Measurements from ENCODE around the gene OR2L2. TPM values are rescaled to one million over a fixed set of nuclear protein-coding genes. Genes with fewer than 3 reads are reported as not detected.
A peak's percentile ranks its signal among the peaks of the same experiment; 100 is the strongest.
"Not testable (repeated sequence)": the region's sequence is repeated elsewhere in the genome, so short reads cannot be mapped to it uniquely, and the experiment has no call there.

Gene OR2L2
- total and polyA plus RNA-seq, 9 of the 15 experiments (the other 6 are each of a cell fraction or from before 2014, with no cell fraction given), result 0.04 to 0.07 (median 0.05) TPM; not detected in 6

- no peak for TF ChIP-seq ZBTB11 (CRISPR knock-in tag; IDR thresholded peaks at IDR 0.05)
- no peak for TF ChIP-seq HMG20B (CRISPR knock-in tag; IDR thresholded peaks at IDR 0.05)
- no peak for TF ChIP-seq MIER1 (IDR thresholded peaks at IDR 0.05; ENCODE audit: low read depth)
- no peak for TF ChIP-seq MTA2 (IDR thresholded peaks at IDR 0.05; ENCODE audit: low read depth)
- TF ChIP-seq MAFF (IDR thresholded peaks at IDR 0.05; ENCODE audit: low read length), result peak; percentile 99
- TF ChIP-seq ZNF316 (IDR thresholded peaks at IDR 0.05), result peak; percentile 98
- no peak for TF ChIP-seq CREB3L1 (IDR thresholded peaks at IDR 0.05; ENCODE audit: borderline replicate concordance, low read depth)
- no peak for TF ChIP-seq E2F4 (CRISPR knock-in tag; IDR thresholded peaks at IDR 0.05; ENCODE audit: low read depth)
- TF ChIP-seq CBFB (CRISPR knock-in tag; IDR thresholded peaks at IDR 0.05), result no peak
- peak; percentile 97 for TF ChIP-seq C11orf30 (IDR thresholded peaks at IDR 0.05; ENCODE audit: low read depth)
- TF ChIP-seq HEY1 (CRISPR knock-in tag; IDR thresholded peaks at IDR 0.05; ENCODE audit: borderline replicate concordance), result no peak
- TF ChIP-seq RBM25 (IDR thresholded peaks at IDR 0.05; ENCODE audit: low read depth, low read length, severe bottlenecking), result no peak
- TF ChIP-seq SMARCB1 (IDR thresholded peaks at IDR 0.05; ENCODE audit: insufficient read length, low read depth), result no peak
Observed at GRCh38 chr1:248065604-248066003, 35.7 kb downstream of the OR2L2 start (continued).

- intact Hi-C loops (cut with micrococcal nuclease); H3K9me3 ChIP-seq (replicated peaks; ENCODE audit: control insufficient read depth, insufficient read depth, low read depth, low read length): not testable (repeated sequence)
Observed at GRCh38 chr1:248083864-248084263, 54.0 kb downstream of the OR2L2 start.

More at GRCh38 chr1:248083864-248084263, 54.0 kb downstream of the OR2L2 start:
- H3K9me1 ChIP-seq (ENCODE audit: control insufficient read depth, insufficient read depth, low read length); H3K4me3 ChIP-seq; H3K79me2 ChIP-seq (ENCODE audit: control insufficient read depth, insufficient read depth, low read length); H2AFZ ChIP-seq (ENCODE audit: low read depth, low read length); ATAC-seq; H3K4me2 ChIP-seq (ENCODE audit: insufficient read depth, low read length); BruUV-seq (replicated peaks); H3K4me1 ChIP-seq (replicated peaks in 1 of 2; ENCODE audit: control insufficient read depth in 2 of 2, insufficient read depth in 2 of 2, low read length in 2 of 2); in situ Hi-C loops (cut with MboI); POLR2A ChIA-PET; H3K9ac ChIP-seq (ENCODE audit: insufficient read depth in 1 of 2, low read depth in 2 of 2, low read length in 2 of 2); FAIRE-seq; CTCF ChIA-PET (ENCODE audit: low intra/inter-chr PET ratio); H3K27me3 ChIP-seq (ENCODE audit: control insufficient read depth in 2 of 2, insufficient read depth in 2 of 2, low read length in 2 of 2); H4K20me1 ChIP-seq (replicated peaks; ENCODE audit: control insufficient read depth, insufficient read depth, low read length); H3K27ac ChIP-seq (ENCODE audit: extremely low read depth, low read depth, low read length); H3K36me3 ChIP-seq (ENCODE audit: control insufficient read depth, insufficient read depth, low read length); DNase-seq (ENCODE audit: extremely low read depth in 1 of 4, low spot score in 3 of 4): not testable (repeated sequence)
- 4% methylated on average over 7 of the region's 17 CpGs for WGBS (ENCODE audit: insufficient coverage, low coverage, missing lambda C conversion rate)

Measured in K562 (cell line).